ENCODE data around the gene AEBP2.

DNA sequence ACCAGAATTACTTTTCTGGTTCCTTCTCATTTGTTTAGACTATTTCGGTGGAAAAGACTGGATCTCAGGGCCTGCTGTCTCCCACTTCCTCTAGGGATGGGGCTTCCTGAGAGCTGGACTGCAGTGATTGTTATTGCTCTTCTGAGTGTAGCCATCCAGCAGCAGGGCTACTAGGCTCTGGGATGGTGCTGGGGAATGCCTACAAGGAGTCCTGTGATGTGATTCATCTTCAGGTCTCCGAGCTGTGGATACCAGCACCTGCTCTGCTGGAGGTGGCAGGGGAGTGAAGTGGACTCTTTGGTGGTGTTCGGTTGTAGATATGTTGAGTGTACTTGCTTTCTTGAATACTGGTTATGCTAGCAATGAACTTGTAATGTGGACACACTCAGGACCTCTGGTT lies 42.7 kb downstream of the AEBP2 start:
- no peak for TF ChIP-seq POLR2A (IDR thresholded peaks at IDR 0.05)
- TF ChIP-seq, protein P1, sequence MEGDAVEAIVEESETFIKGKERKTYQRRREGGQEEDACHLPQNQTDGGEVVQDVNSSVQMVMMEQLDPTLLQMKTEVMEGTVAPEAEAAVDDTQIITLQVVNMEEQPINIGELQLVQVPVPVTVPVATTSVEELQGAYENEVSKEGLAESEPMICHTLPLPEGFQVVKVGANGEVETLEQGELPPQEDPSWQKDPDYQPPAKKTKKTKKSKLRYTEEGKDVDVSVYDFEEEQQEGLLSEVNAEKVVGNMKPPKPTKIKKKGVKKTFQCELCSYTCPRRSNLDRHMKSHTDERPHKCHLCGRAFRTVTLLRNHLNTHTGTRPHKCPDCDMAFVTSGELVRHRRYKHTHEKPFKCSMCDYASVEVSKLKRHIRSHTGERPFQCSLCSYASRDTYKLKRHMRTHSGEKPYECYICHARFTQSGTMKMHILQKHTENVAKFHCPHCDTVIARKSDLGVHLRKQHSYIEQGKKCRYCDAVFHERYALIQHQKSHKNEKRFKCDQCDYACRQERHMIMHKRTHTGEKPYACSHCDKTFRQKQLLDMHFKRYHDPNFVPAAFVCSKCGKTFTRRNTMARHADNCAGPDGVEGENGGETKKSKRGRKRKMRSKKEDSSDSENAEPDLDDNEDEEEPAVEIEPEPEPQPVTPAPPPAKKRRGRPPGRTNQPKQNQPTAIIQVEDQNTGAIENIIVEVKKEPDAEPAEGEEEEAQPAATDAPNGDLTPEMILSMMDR (IDR thresholded peaks at IDR 0.05): no peak
